DMS53 treated with DMSO at 0.1 percent for 48 hours (cell line): ENCODE data around the gene AP4S1.
"Not testable (repeated sequence)": the region's sequence is repeated elsewhere in the genome, so short reads cannot be mapped to it uniquely, and the experiment has no call there.

ENCODE experiments used
- DNase-seq: peaks from one replicate; lab custom pipeline; 2025; ENCODE audit not compliant: unreplicated experiment; lab: John Stamatoyannopoulos, UW

AP4S1 gene

GRCh38 chr14:31025367-31026076 lies at the start of gene AP4S1:
Gene AP4S1 (plus strand): TSS chr14:31025649. CDS start chr14:31066197, 40,548 bp downstream.
- no peak for DNase-seq

- no peak for DNase-seq
Measured at GRCh38 chr14:30977752-30978151, 47.7 kb upstream of the AP4S1 start.

DNA sequence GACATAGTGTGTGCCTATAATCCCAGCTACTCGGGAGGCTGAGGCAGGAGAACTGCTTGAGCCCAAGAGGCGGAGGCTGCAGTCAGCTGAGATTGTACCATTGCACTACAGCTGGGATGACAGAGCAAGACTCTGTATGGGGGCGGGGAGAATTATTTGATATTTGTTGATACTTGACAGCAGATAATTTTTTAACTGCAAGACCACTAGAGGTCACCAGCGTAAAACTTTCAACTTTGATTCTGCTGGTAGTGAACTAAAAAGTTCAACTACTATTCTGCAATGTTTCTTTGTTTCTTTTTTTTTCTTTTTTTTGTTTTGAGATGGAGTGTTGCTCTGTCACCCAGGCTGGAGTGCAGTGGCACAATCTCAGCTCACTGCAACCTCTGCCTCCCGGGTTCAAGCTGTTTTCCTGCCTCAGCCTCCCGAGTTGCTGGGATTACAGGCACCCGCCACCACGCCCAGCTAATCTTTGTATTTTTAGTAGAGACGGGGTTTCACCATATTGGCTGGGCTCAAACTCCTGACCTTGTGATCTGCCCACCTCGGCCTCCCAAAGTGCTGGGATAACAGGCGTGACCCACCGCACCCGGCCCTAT lies 45.2 kb upstream of the AP4S1 start:
- peak; percentile 48 for DNase-seq

- DNase-seq = no peak
Measured at GRCh38 chr14:30980980-30981379, 44.5 kb upstream of the AP4S1 start.

DNA sequence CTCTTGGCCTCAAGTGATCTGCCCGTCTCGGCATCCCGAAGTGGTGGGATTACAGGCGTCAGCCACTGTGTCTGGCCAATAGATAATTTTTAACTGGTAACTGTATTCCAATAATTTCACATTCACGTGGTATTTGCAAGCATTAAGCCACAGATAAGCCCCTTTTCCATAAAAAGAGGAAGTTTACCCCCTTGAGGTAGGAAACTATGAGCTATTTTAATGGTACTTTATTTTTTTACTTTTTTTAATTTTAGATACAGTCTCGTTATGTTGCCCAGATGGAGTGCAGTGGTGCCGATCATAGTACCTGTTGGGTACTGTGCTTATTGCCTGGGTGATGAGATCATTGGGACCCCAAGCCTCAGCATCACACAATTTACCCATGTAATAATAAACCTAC lies 42.9 kb upstream of the AP4S1 start:
- no peak for DNase-seq

- DNase-seq = no peak
Measured at GRCh38 chr14:30983858-30984257, 41.6 kb upstream of the AP4S1 start.

DNA sequence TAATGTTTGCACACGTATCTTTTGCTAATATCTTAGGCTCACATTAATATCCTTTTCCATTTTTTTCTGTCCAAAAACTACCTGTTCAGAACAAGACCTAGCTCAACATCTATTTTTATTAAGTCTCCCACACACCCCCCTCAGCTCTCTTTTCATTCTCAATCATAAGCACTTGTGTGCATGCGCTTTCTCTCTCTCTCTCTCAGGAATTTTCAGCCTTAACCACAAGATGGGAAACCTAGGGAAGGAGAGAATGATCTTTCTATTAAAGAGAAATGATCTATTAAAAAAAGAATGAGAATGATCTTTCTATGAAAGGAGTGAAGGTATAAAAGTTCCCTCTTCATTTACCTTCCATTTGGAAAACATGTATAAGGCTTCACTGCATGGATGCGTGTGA lies 39.7 kb upstream of the AP4S1 start:
- DNase-seq = no peak

DNA sequence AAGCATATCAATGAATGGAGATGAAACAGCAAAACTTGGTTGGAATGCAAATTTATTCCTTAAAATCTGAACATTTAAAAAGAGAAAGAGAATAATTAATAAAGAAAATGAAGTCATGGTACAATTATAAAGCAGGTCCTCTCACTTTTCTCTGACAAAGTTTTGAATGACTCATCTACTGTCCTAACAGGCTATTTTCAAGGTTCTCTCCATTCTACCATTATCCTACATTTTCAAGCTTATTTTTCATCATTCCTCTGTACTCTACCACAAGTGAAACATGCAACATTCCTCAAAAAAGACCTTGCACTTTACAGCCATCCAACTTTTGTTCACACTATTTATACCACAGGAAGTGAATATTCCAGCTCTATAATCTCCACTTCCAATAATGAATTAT lies 36.9 kb upstream of the AP4S1 start:
- no peak for DNase-seq

GRCh38 chr14:30990770-30991169 lies 34.7 kb upstream of the AP4S1 start:
- DNase-seq = no peak

DNA sequence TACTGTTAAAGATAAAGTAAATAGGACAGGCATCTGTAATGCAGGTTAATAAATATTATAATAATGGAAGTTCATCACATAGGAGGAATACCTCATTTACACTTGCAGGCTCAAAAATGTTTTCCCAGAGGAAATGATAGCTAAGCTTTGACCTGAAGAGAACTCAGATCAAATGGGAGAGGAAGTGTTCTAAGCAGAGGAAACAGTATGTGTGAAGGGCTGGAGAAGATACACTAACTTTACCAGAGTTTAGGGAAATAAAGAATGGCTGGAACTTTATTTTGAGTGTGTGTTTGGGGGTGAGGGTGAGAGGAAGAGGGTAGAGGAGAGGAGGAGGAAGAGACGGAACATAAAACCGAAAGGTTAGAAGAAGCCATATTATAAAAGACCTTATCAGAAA lies 34.0 kb upstream of the AP4S1 start:
- DNase-seq = no peak

GRCh38 chr14:30993071-30993470 lies 32.4 kb upstream of the AP4S1 start:
- DNase-seq = no peak

- no peak for DNase-seq
Measured at GRCh38 chr14:30994681-30995620, 30.5 kb upstream of the AP4S1 start.

DNA sequence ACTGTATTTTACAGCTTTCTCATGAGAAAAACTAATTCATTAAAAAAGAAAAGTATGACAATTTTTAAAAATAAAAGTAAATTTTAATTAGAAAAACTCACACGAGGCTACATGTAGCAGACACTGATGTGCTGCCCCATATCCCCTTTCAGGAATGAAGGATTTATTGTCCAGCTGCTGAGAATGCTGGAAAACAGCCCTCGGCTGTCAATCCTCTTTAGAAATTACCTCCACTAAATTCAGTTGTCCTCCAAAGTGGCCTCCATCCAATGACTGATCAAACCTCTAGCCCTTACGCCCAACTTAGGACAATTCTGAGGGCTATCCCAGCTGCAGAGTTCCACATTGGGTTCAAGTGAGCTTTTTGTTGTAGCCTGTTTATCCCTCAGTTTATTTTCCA lies 29.8 kb upstream of the AP4S1 start:
- no peak for DNase-seq

DNA sequence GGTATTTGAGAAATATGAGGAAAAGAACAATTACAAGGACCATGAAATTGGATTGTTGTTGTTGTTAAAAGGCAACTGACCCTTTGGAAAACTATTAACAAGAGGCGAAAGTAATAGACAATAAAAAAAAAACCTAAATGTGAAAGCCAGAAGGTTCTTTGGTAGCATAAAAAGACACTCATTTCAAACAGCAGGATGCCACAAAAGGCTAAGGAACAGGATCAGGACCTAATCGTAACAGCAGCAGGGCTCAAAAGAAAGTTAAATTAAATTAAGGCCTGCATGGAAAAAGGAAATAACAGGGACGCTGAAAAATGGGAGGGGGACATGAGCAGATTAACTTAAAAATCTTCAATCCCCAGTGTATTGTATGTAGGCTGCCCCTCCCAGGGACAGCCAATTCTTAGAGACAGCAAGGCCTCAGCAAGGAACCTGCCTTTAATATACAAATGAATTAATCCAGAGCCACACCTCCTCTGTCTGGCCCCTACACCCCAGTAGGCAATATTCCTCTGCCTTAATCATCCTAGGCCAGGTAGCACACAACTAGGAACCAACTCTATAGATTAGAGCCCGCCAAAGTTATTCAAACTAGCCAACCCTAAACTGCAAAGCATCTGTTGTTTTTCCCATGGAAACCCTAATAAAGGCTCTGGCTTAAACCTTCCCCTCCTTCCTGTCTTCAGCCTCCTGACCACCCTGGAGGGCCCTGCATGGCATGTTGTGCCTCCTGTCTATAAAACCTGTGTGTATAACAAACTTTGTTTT lies 28.4 kb upstream of the AP4S1 start:
- DNase-seq = no peak

GRCh38 chr14:30998100-30998706 lies 27.2 kb upstream of the AP4S1 start:
- no peak for DNase-seq

DNA sequence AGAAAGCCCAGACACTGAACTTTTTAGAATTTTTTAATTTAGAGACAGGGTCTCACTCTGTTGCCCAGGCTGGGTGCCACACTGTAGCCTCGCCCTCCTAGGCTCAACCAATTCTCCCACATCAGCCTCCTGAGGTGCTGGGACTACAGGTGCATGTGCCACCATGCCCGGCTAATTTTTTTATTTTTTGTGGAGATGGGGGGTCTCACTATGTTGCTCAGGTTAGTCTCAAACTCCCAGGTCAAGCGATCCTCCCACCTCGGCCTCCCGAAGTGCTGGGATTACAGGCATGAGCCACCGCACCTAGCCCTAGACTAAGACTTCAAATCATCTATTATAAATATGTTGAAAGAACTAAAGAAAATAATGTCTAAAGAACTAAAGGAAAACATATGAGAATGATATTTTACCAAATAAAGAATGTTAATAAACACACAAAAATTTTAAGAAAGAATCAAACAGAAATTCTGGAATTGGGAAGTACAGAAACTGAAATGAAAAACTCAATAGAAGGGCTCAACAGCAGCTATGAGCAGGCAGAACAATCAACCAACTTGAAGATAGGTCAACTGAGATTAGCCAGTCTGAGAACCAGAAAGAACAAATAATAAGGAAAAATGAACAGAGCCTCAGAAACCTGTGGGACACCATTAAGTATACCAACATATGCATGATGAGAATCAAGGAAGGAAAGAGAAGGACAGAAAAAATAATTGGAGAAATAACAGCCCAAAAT lies 26.2 kb upstream of the AP4S1 start:
- no peak for DNase-seq

DNA sequence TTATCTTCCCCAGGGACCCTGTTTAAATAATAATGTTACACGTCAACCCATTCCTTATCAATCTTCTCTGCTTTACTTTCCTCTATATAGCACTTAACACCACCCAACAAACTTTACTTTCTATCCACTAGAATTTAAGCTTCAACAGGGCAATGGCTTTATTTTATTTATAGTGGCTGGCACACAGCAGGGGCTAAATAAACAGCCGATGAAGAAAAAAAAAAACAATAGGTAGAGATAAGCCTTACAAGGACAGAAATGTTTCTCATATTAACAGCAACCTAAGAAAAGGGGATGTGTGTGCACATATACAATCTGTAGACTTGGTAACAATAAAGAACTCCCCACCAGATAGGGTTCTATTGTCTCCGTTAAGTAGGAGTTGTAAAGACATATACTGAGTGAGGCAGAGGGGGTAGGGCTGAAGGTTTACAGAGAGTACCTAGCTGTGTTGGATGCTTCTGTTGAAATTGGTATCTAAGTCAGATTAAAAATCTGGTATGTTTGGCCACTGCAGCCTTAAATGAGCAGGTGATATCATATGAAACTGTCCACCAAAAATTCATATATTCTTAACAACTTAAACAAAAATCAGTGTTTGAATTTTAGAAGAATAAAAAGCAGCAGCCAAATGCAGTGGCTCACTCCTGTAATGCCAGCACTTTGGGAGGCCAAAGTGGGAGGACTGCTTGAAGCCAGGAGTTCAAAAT lies 24.7 kb upstream of the AP4S1 start:
- DNase-seq = no peak

DNA sequence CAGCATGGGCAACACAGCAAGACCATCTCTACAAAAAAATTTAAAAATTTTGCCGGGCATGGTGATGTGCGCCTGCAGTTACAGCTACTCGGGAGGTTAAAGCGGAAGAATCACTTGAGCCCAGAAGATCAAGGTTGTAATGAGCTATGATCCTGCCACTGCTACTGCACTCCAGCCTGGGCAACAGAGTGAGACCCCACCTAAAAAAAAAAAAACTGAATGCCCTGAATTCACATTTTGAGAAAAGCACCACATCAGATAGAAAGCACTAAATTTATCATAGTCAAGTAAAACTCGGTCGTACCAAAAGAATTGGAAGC lies 24.1 kb upstream of the AP4S1 start:
- no peak for DNase-seq

DNA sequence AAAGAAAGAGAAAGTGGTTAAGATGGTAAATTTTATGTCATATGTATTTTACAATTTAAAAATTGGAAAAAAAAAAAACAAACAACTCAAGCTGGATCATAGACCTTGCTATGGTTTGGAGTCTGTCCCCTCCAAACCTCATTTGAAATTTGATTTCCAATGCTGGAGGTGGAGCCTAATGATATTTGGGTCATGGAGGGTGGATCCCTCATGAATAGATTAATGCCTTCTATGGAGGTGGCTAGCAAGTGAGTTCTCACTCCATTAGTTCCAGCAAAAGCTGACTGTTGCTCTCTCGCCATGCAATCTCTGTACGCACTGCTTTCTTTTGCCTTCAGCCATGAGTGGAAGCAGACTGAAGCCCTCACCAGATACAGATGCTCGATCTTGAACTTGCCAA lies 22.2 kb upstream of the AP4S1 start:
- no peak for DNase-seq

GRCh38 chr14:31004007-31004406 lies 21.4 kb upstream of the AP4S1 start:
- DNase-seq = not testable (repeated sequence)
